GM12878 (cell line): ENCODE data around the gene MRPL12. TPM values are rescaled to one million over a fixed set of nuclear protein-coding genes. Genes with fewer than 3 reads are reported as not detected.
A peak's percentile ranks its signal among the peaks of the same experiment; 100 is the strongest.

Experiments used
- MLLT1 ChIP-seq: fragments of 450-650 bp; IDR thresholded peaks from 2 replicates; pipeline ENCODE4 v1.6.1; 2016; ENCODE audit warnings: mild to moderate bottlenecking
- NRF1 ChIP-seq: conservative IDR thresholded peaks from 2 replicates; pipeline ENCODE4 v1.6.1; 2011; ENCODE audit warnings: mild to moderate bottlenecking, low read depth, low read length, improper control_type of control experiment
- SMAD5 ChIP-seq: IDR thresholded peaks from 2 replicates; pipeline ENCODE4 v1.6.1; 2016; ENCODE audit warnings: antibody characterized with exemption, low read depth
- ZNF687 ChIP-seq: fragments of 450-650 bp; IDR thresholded peaks from 2 replicates; pipeline ENCODE4 v1.6.1; 2017; ENCODE audit warnings: mild to moderate bottlenecking, moderate library complexity
- polyA plus RNA-seq, 11 experiments: library from polyadenylated mRNA; depleted of rRNA in 4 of 11; unstranded in 6 of 11; stranded (reverse) in 5 of 11; fragments of >200 nt; fragmentation: Nextera tagmentation in 4 of 11; fragmentation: Illumina TruSeq in 1 of 11; extraction: Ambion mirVana in 4 of 11; extraction: Trizol in 1 of 11; gene quantifications; 1 replicate in 1 of 11; 2 replicates in 10 of 11; pipeline versions ENCODE4 v1.2.1 to v1.2.3, GENCODE V29; 2011 to 2016; ENCODE audit warnings: inconsistent platforms in 2 of 11, missing spikeins in 2 of 11, low read depth in 1 of 11
- total RNA-seq, 4 experiments: library from RNA; depleted of rRNA in 3 of 4; stranded (reverse); fragments of >200 nt in 3 of 4; fragmentation: Illumina TruSeq in 1 of 4; extraction: Trizol in 1 of 4; gene quantifications; 2 replicates each; pipeline versions ENCODE4 v1.2.1 to v1.2.3, GENCODE V29; 2013 to 2021

MRPL12 gene
- total and polyA plus RNA-seq, 10 of the 15 experiments (the other 5 are each of a cell fraction or from before 2014, with no cell fraction given): 1.3 to 269 (median 117) TPM

GRCh38 chr17:81666342-81667191 is 36.6 kb upstream of the MRPL12 start, which contains the start of the genes CCDC137 and OXLD1 (continued):
- 0 out of 2 replicates have a peak, but pooled peaks have one; percentile 50 for TF ChIP-seq ZNF687
- TF ChIP-seq NRF1: no peak
- TF ChIP-seq SMAD5: peak; percentile 94
- TF ChIP-seq MLLT1: no peak
